ENCODE data around the gene ITGBL1. TPM values are rescaled to one million over a fixed set of nuclear protein-coding genes. Genes with fewer than 3 reads are reported as not detected.

ITGBL1 gene
- total and polyA plus RNA-seq, 2 donors (not counting 3 experiments of a cell fraction or from before 2014, with no cell fraction given): 4.6 to 8.8 TPM

GRCh38 chr13:101594936-101595335, 142.5 kb downstream of the ITGBL1 start:
- POLR2A ChIA-PET: no interaction called here
- no peak overlapping the region for H3K4me2 ChIP-seq (ENCODE audit: insufficient read depth, low read length)
- H3K79me2 ChIP-seq (ENCODE audit: control insufficient read depth, insufficient read depth, low read length): no peaks in the 10 kb centered on the region
- DNase-seq (ENCODE audit: low read depth, low spot score): no peak
- intact Hi-C loops (cut with micrococcal nuclease): no loop called here
- H3K4me1 ChIP-seq (ENCODE audit: control insufficient read depth, extremely low read depth, insufficient read depth, low read length): no peaks in the 10 kb centered on the region
- dilution Hi-C loops (cut with MboI; ENCODE audit: extremely low pct_ligation_motif_present, low sequenced_read_pairs): no loop called here
- FAIRE-seq: no peak
- H3K9me1 ChIP-seq (replicated peaks; ENCODE audit: control insufficient read depth, extremely low read depth, insufficient read depth, low read length): no peaks in the 10 kb centered on the region
- no peaks in the 10 kb centered on the region for H3K27me3 ChIP-seq (ENCODE audit: control insufficient read depth in 2 of 2, insufficient read depth in 2 of 2, low read length in 2 of 2)
- TF ChIP-seq POLR2AphosphoS5 (IDR thresholded peaks at IDR 0.05; ENCODE audit: insufficient read depth, low read depth, low read length) (no peak), CTCF (IDR thresholded peaks at IDR 0.05; ENCODE audit: extremely low read depth in 1 of 2, insufficient read depth in 1 of 2, low read depth in 1 of 2, low read length in 2 of 2) (no peak), EZH2 (IDR thresholded peaks at IDR 0.05; ENCODE audit: borderline replicate concordance, low read depth, low read length, severe bottlenecking) (no peak), MAX (IDR thresholded peaks at IDR 0.05; ENCODE audit: insufficient read depth, insufficient read length) (no peak), JUN (IDR thresholded peaks at IDR 0.05; ENCODE audit: borderline replicate concordance, insufficient read depth, insufficient read length, low read depth) (no peak), MYC (IDR thresholded peaks at IDR 0.05; ENCODE audit: low read depth, low read length) (no peak)
- no peak overlapping the region for H2AFZ ChIP-seq (ENCODE audit: low read depth, low read length)
- BruUV-seq (replicated peaks): no TSS peak
- H3K27ac ChIP-seq (ENCODE audit: insufficient read depth, low read depth, low read length): no peak overlapping the region
- no peaks in the 10 kb centered on the region for H3K9me3 ChIP-seq (replicated peaks; ENCODE audit: control insufficient read depth, insufficient read depth, low read length)
- H3K4me3 ChIP-seq (replicated peaks in 1 of 3; ENCODE audit: insufficient read depth in 1 of 3, low read depth in 1 of 3, low read length in 3 of 3): no peak overlapping the region
- no peaks in the 10 kb centered on the region for H4K20me1 ChIP-seq (replicated peaks; ENCODE audit: control insufficient read depth, extremely low read depth, insufficient read depth, low read length)
- no peaks in the 10 kb centered on the region for H3K36me3 ChIP-seq (ENCODE audit: control insufficient read depth in 2 of 2, extremely low read depth in 1 of 2, insufficient read depth in 2 of 2, low read length in 2 of 2)
- H3K9ac ChIP-seq (replicated peaks; ENCODE audit: extremely low read depth, insufficient read depth, low read length): no peak overlapping the region
- CTCF ChIA-PET: no interaction called here

GRCh38 chr13:101596803-101597202, 144.3 kb downstream of the ITGBL1 start:
- Histone ChIP-seq H3K4me3 (replicated peaks in 1 of 3; ENCODE audit: insufficient read depth in 1 of 3, low read depth in 1 of 3, low read length in 3 of 3) (no peak overlapping the region), H4K20me1 (replicated peaks; ENCODE audit: control insufficient read depth, extremely low read depth, insufficient read depth, low read length) (no peaks in the 10 kb centered on the region), H3K9me3 (replicated peaks; ENCODE audit: control insufficient read depth, insufficient read depth, low read length) (no peaks in the 10 kb centered on the region), H3K9ac (replicated peaks; ENCODE audit: extremely low read depth, insufficient read depth, low read length) (no peak overlapping the region), H3K27ac (ENCODE audit: insufficient read depth, low read depth, low read length) (no peak overlapping the region), H3K4me2 (ENCODE audit: insufficient read depth, low read length) (no peak overlapping the region), H3K36me3 (ENCODE audit: control insufficient read depth in 2 of 2, extremely low read depth in 1 of 2, insufficient read depth in 2 of 2, low read length in 2 of 2) (no peaks in the 10 kb centered on the region), H3K27me3 (ENCODE audit: control insufficient read depth in 2 of 2, insufficient read depth in 2 of 2, low read length in 2 of 2) (no peaks in the 10 kb centered on the region), H3K4me1 (ENCODE audit: control insufficient read depth, extremely low read depth, insufficient read depth, low read length) (no peaks in the 10 kb centered on the region), H2AFZ (ENCODE audit: low read depth, low read length) (no peak overlapping the region), H3K79me2 (ENCODE audit: control insufficient read depth, insufficient read depth, low read length) (no peaks in the 10 kb centered on the region), H3K9me1 (replicated peaks; ENCODE audit: control insufficient read depth, extremely low read depth, insufficient read depth, low read length) (no peaks in the 10 kb centered on the region)
- TF ChIP-seq POLR2AphosphoS5 (IDR thresholded peaks at IDR 0.05; ENCODE audit: insufficient read depth, low read depth, low read length): no peak
- no peak for TF ChIP-seq POLR2A (IDR thresholded peaks at IDR 0.05; ENCODE audit: low read depth, low read length)
- no peak for TF ChIP-seq JUN (IDR thresholded peaks at IDR 0.05; ENCODE audit: borderline replicate concordance, insufficient read depth, insufficient read length, low read depth)
- no peak for TF ChIP-seq CTCF (IDR thresholded peaks at IDR 0.05; ENCODE audit: extremely low read depth in 1 of 2, insufficient read depth in 1 of 2, low read depth in 1 of 2, low read length in 2 of 2)
- no peak for TF ChIP-seq MAX (IDR thresholded peaks at IDR 0.05; ENCODE audit: insufficient read depth, insufficient read length)
- no peak for TF ChIP-seq GATA2 (IDR thresholded peaks at IDR 0.05; ENCODE audit: insufficient read depth, insufficient read length, low read depth, low read length)
- TF ChIP-seq EZH2 (IDR thresholded peaks at IDR 0.05; ENCODE audit: borderline replicate concordance, low read depth, low read length, severe bottlenecking): no peak
- ChIA-PET CTCF (no interaction called here), POLR2A (no interaction called here)
- intact Hi-C loops (cut with micrococcal nuclease) (no loop called here), dilution Hi-C loops (cut with MboI; ENCODE audit: extremely low pct_ligation_motif_present, low sequenced_read_pairs) (no loop called here)
- FAIRE-seq (no peak), DNase-seq (ENCODE audit: low read depth, low spot score) (no peak)
- BruUV-seq (replicated peaks): no TSS peak

All from endothelial cell of umbilical vein (primary cell).